K562 (cell line): Measurements from ENCODE around the gene USP22. TPM values are rescaled to one million over a fixed set of nuclear protein-coding genes. Genes with fewer than 3 reads are reported as not detected.
A peak's percentile ranks its signal among the peaks of the same experiment; 100 is the strongest.

Experiments
- BACH1 ChIP-seq: fragments of 200-800 bp; sonication (Bioruptor generic); IDR thresholded peaks from 2 replicates; pipeline ENCODE4 v1.6.1; 2016; ENCODE audit warnings: missing genetic modification characterization, missing compliant biosample characterization
- FOXA3 ChIP-seq, 2 experiments: fragments of 450-650 bp in 1 of 2; sonication (generic) in 1 of 2; formaldehyde crosslinking; IDR thresholded peaks in 1 of 2; conservative IDR thresholded peaks in 1 of 2; 2 replicates each; pipeline versions ENCODE4 v1.4.0 to v1.8.0; 2020 to 2022; ENCODE audit warnings: mild to moderate bottlenecking in 2 of 2, missing genetic modification reagents in 1 of 2
- HINFP ChIP-seq: fragments of 450-650 bp; conservative IDR thresholded peaks from 2 replicates; pipeline ENCODE4 v1.6.1; 2016; ENCODE audit warnings: missing genetic modification characterization, low read depth, mild to moderate bottlenecking, control low read depth, missing compliant biosample characterization
- JUN ChIP-seq, 2 experiments: sonication (generic) in 1 of 2; formaldehyde crosslinking in 1 of 2; IDR thresholded peaks; 2 replicates each; pipeline versions ENCODE4 v1.6.1 to v1.8.0; 2012 to 2022; ENCODE audit warnings: borderline replicate concordance in 2 of 2, mild to moderate bottlenecking in 2 of 2, improper control_type of control experiment in 1 of 2, low read depth in 1 of 2, low read length in 1 of 2, missing genetic modification reagents in 1 of 2
- L3MBTL2 ChIP-seq: fragments of 450-650 bp; IDR thresholded peaks from 2 replicates; pipeline ENCODE4 v1.6.1; 2016; ENCODE audit warnings: mild to moderate bottlenecking, moderate library complexity
- NEUROD1 ChIP-seq: fragments of 150-350 bp; IDR thresholded peaks from 2 replicates; pipeline ENCODE4 v1.6.1; 2014; ENCODE audit warnings: borderline replicate concordance, low read length, low read depth; ENCODE audit not compliant: partially characterized antibody
- TBP ChIP-seq: optimal IDR thresholded peaks from 2 replicates; pipeline ENCODE3; 2011; ENCODE audit warnings: low read depth, low read length, improper control_type of control experiment
- ZFPM2 ChIP-seq: fragments of 250-450 bp; sonication (Bioruptor Pico); IDR thresholded peaks from 2 replicates; pipeline ENCODE4 v1.5.1; 2022; ENCODE audit warnings: mild to moderate bottlenecking
- ZNF277 ChIP-seq: fragments of 250-450 bp; sonication (Bioruptor Pico); IDR thresholded peaks from 2 replicates; pipeline ENCODE4 v1.8.0; 2022; ENCODE audit warnings: inconsistent platforms, mild to moderate bottlenecking, moderate library complexity, borderline replicate concordance
- ZNF766 ChIP-seq: fragments of 200-800 bp; sonication (Bioruptor generic); conservative IDR thresholded peaks from 2 replicates; pipeline ENCODE4 v1.6.1; 2016; ENCODE audit warnings: missing genetic modification characterization, missing compliant biosample characterization
- polyA plus RNA-seq, 8 experiments: library from polyadenylated mRNA; depleted of rRNA in 4 of 8; stranded (reverse) in 5 of 8; unstranded in 3 of 8; fragments of >200 nt; fragmentation: Nextera tagmentation in 2 of 8; fragmentation: Illumina TruSeq in 1 of 8; extraction: Ambion mirVana in 2 of 8; extraction: Trizol in 1 of 8; gene quantifications; 2 replicates each; pipeline versions ENCODE4 v1.2.1 to v1.2.3, GENCODE V29; 2011 to 2014; ENCODE audit warnings: inconsistent platforms in 1 of 8, missing spikeins in 1 of 8
- total RNA-seq, 7 experiments: library from RNA; depleted of rRNA in 6 of 7; stranded (reverse); fragments of >200 nt in 6 of 7; fragmentation: Illumina TruSeq in 2 of 7; extraction: Trizol in 2 of 7; gene quantifications; 2 replicates each; pipeline versions ENCODE4 v1.2.1 to v1.2.3, GENCODE V29; 2011 to 2021; ENCODE audit warnings: low replicate concordance in 1 of 7
- TF ChIP-seq, protein P1 (sequence below): fragments of 250-450 bp; sonication (Bioruptor Pico); IDR thresholded peaks from 2 replicates; pipeline ENCODE4 v1.4.0; 2020; ENCODE audit warnings: mild to moderate bottlenecking, moderate library complexity, borderline replicate concordance
- TF ChIP-seq, protein P2 (sequence below): fragments of 450-650 bp; conservative IDR thresholded peaks from 2 replicates; pipeline ENCODE4 v1.6.1; 2016; ENCODE audit warnings: missing genetic modification characterization, low read depth, mild to moderate bottlenecking, missing compliant biosample characterization, moderate library complexity
- TF ChIP-seq, protein P3 (sequence below): sonication (generic); formaldehyde crosslinking; IDR thresholded peaks from 2 replicates; pipeline ENCODE4 v1.8.1; 2023; ENCODE audit warnings: missing genetic modification reagents, mild to moderate bottlenecking, borderline replicate concordance

Gene USP22
- total and polyA plus RNA-seq, 9 of the 15 experiments (the other 6 are each of a cell fraction or from before 2014, with no cell fraction given) = 6.5 to 113 (median 58.9) TPM

DNA sequence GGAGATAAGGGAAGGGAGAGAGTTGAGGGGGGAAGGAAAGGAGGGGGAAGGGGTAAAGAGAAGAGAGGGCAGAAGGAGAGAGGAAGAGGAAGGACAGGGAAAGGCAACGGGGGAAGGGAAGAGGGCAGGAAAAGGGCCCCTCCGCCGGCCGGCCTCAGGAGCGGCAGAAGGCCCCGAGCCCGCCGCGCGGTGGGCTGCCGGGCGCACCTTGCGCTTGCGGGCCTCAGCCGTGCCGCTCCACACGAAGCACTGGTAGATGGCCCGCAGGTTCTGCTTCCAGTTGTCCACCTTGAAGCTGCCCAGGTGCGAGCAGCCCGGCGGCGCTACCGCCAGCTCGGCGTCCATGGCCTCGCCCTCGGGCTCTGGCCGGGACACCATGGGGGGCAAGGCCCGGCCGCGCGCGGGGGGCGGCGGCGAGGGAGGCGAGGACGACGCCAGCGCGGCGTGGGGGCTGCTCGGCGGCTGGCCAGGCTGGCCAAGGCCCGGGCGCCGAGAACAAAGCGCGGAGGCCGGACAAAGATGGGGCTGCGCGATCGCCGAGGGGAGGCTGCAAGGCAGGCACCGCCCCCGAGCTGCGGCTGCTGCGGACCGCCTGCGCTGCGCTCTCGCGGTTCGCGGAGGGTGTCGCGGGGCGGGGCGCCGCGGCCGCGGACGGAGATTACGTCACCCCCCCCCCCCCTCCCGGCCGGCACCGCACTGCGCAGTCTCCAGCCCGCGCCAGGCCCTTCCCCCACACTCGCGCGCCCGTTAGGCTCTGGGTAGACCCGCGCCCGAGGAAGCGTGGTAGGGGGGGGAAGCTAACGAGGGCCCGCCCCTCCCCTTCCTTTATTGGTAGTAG lies at the start of gene USP22 (continued):
- TF ChIP-seq TBP (peak; percentile 64), FOXA3 (CRISPR knock-in tag; conservative IDR thresholded peaks at IDR 0.05 in 1 of 2, IDR thresholded peaks at IDR 0.05 in 1 of 2) (no peak), NEUROD1 (no peak), ZFPM2 (CRISPR knock-in tag) (no peak), HINFP (tag) (no peak), ZNF766 (CRISPR knock-in tag) (no peak; the same call in 1 of the 2 replicates), L3MBTL2 (peak; percentile 50; the same call in 1 of the 2 replicates), BACH1 (tag) (no peak), JUN (IDR thresholded peaks at IDR 0.05; ENCODE audit: borderline replicate concordance, low read depth, low read length) (no peak; the same call in 1 of the 2 replicates), JUN (CRISPR knock-in tag; IDR thresholded peaks at IDR 0.05; ENCODE audit: borderline replicate concordance) (no peak; the same call in 1 of the 2 replicates), ZNF277 (CRISPR knock-in tag) (no peak)
- TF ChIP-seq, protein P1, sequence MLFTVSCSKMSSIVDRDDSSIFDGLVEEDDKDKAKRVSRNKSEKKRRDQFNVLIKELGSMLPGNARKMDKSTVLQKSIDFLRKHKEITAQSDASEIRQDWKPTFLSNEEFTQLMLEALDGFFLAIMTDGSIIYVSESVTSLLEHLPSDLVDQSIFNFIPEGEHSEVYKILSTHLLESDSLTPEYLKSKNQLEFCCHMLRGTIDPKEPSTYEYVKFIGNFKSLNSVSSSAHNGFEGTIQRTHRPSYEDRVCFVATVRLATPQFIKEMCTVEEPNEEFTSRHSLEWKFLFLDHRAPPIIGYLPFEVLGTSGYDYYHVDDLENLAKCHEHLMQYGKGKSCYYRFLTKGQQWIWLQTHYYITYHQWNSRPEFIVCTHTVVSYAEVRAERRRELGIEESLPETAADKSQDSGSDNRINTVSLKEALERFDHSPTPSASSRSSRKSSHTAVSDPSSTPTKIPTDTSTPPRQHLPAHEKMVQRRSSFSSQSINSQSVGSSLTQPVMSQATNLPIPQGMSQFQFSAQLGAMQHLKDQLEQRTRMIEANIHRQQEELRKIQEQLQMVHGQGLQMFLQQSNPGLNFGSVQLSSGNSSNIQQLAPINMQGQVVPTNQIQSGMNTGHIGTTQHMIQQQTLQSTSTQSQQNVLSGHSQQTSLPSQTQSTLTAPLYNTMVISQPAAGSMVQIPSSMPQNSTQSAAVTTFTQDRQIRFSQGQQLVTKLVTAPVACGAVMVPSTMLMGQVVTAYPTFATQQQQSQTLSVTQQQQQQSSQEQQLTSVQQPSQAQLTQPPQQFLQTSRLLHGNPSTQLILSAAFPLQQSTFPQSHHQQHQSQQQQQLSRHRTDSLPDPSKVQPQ (CRISPR knock-in tag) = no peak
- TF ChIP-seq, protein P2, sequence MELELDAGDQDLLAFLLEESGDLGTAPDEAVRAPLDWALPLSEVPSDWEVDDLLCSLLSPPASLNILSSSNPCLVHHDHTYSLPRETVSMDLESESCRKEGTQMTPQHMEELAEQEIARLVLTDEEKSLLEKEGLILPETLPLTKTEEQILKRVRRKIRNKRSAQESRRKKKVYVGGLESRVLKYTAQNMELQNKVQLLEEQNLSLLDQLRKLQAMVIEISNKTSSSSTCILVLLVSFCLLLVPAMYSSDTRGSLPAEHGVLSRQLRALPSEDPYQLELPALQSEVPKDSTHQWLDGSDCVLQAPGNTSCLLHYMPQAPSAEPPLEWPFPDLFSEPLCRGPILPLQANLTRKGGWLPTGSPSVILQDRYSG (tag) = no peak
- TF ChIP-seq, protein P3, sequence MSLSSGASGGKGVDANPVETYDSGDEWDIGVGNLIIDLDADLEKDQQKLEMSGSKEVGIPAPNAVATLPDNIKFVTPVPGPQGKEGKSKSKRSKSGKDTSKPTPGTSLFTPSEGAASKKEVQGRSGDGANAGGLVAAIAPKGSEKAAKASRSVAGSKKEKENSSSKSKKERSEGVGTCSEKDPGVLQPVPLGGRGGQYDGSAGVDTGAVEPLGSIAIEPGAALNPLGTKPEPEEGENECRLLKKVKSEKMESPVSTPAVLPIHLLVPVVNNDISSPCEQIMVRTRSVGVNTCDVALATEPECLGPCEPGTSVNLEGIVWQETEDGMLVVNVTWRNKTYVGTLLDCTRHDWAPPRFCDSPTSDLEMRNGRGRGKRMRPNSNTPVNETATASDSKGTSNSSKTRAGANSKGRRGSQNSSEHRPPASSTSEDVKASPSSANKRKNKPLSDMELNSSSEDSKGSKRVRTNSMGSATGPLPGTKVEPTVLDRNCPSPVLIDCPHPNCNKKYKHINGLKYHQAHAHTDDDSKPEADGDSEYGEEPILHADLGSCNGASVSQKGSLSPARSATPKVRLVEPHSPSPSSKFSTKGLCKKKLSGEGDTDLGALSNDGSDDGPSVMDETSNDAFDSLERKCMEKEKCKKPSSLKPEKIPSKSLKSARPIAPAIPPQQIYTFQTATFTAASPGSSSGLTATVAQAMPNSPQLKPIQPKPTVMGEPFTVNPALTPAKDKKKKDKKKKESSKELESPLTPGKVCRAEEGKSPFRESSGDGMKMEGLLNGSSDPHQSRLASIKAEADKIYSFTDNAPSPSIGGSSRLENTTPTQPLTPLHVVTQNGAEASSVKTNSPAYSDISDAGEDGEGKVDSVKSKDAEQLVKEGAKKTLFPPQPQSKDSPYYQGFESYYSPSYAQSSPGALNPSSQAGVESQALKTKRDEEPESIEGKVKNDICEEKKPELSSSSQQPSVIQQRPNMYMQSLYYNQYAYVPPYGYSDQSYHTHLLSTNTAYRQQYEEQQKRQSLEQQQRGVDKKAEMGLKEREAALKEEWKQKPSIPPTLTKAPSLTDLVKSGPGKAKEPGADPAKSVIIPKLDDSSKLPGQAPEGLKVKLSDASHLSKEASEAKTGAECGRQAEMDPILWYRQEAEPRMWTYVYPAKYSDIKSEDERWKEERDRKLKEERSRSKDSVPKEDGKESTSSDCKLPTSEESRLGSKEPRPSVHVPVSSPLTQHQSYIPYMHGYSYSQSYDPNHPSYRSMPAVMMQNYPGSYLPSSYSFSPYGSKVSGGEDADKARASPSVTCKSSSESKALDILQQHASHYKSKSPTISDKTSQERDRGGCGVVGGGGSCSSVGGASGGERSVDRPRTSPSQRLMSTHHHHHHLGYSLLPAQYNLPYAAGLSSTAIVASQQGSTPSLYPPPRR (CRISPR knock-in tag) = no peak
